HCT116 (cell line): Measurements from ENCODE around the gene KRT7. TPM values are rescaled to one million over a fixed set of nuclear protein-coding genes. Genes with fewer than 3 reads are reported as not detected.

Experiments used
- ATAC-seq: fragments of 200-7000 bp; cut with Tn5 transposase; 2 replicates; pipeline ENCODE4 v1.9.1; 2020; ENCODE audit warnings: mild to moderate bottlenecking, moderate library complexity
- BruUV-seq: library from RNA; stranded (reverse); fragments of 400-500 nt; replicated peaks from 2 replicates; lab custom pipeline; 2021; lab: Mats Ljungman, UMichigan
- CTCF ChIA-PET: fragments of 300-600 bp; sonication (Branson Sonifier 250); formaldehyde crosslinking; loops from one replicate; lab custom pipeline; 2021; ENCODE audit warnings: antibody characterized with exemption; lab: Charles Lee
- POLR2A ChIA-PET: fragments of 300-600, 350-600 bp; sonication (Branson Sonifier 250); formaldehyde crosslinking; loops from one replicate; lab custom pipeline; 2021; ENCODE audit warnings: antibody characterized with exemption; lab: Charles Lee
- RAD21 ChIA-PET, 2 experiments: fragments of 300-600 bp; sonication (Branson Sonifier 250); formaldehyde crosslinking; loops; one replicate each; lab custom pipeline; 2023; ENCODE audit warnings: low total read pairs in 2 of 2; ENCODE audit not compliant: uncharacterized antibody in 2 of 2, unreplicated experiment in 2 of 2, low non-redundant PET in 1 of 2; lab: Charles Lee
- DNase-seq: peaks from one replicate; pipeline ENCODE4 v3.0.0-alpha.2; 2010; ENCODE audit warnings: low read depth, low spot score
- H2AFZ ChIP-seq: fragments of 200-600 bp; shearing (Covaris generic), sonication (generic); 2 replicates; pipeline ENCODE4 v1.6.1; 2017; ENCODE audit warnings: low read depth, mixed run types, mixed read lengths, antibody characterized with exemption, low read length; ENCODE audit not compliant: poor library complexity, severe bottlenecking
- H3K27ac ChIP-seq: 2 replicates; pipeline ENCODE4 v1.5.1; 2012; ENCODE audit warnings: low read depth, low read length
- H3K27me3 ChIP-seq: fragments of 200-600 bp; sonication (generic); 2 replicates; pipeline ENCODE4 v1.6.1; 2016; ENCODE audit warnings: mixed run types, low read length, mixed read lengths; ENCODE audit not compliant: insufficient read depth
- H3K36me3 ChIP-seq, 2 experiments: fragments of 200-500 bp in 1 of 2; fragments of 200-600 bp in 1 of 2; sonication (Bioruptor generic) in 1 of 2; sonication (generic) in 1 of 2; 2 replicates each; pipeline versions ENCODE4 v1.5.1 to v1.6.1; 2014 to 2016; ENCODE audit warnings: low read length in 2 of 2, inconsistent platforms in 1 of 2, mixed read lengths in 1 of 2, mixed run types in 1 of 2; ENCODE audit not compliant: insufficient read depth in 2 of 2, control insufficient read depth in 1 of 2
- H3K4me1 ChIP-seq, 2 experiments: fragments of 200-600 bp in 1 of 2; sonication (generic) in 1 of 2; 2 replicates each; pipeline versions ENCODE4 v1.5.1 to v1.6.1; 2012 to 2017; ENCODE audit warnings: low read length in 2 of 2, inconsistent platforms in 1 of 2, mild to moderate bottlenecking in 1 of 2, mixed read lengths in 1 of 2, mixed run types in 1 of 2, moderate library complexity in 1 of 2; ENCODE audit not compliant: insufficient read depth in 2 of 2, control insufficient read depth in 1 of 2
- H3K4me2 ChIP-seq: fragments of 200-600 bp; sonication (generic); 2 replicates; pipeline ENCODE4 v1.6.1; 2017; ENCODE audit warnings: mixed run types, low read length, mixed read lengths
- H3K4me3 ChIP-seq, 2 experiments: fragments of 200-600 bp in 1 of 2; sonication (generic) in 1 of 2; replicated peaks in 1 of 2; 2 replicates each; pipeline ENCODE4 v1.5.1; 2011 to 2016; ENCODE audit warnings: low read length in 2 of 2, control low read depth in 1 of 2, low read depth in 1 of 2, mild to moderate bottlenecking in 1 of 2, mixed read lengths in 1 of 2, mixed run types in 1 of 2
- H3K79me2 ChIP-seq: fragments of 200-600 bp; sonication (generic); 2 replicates; pipeline ENCODE4 v1.6.1; 2017; ENCODE audit warnings: mild to moderate bottlenecking, mixed run types, low read length, moderate library complexity, mixed read lengths; ENCODE audit not compliant: insufficient read depth
- H3K9ac ChIP-seq: fragments of 200-600 bp; sonication (generic); 2 replicates; pipeline ENCODE4 v1.6.1; 2016; ENCODE audit warnings: low read length, mixed read lengths
- H3K9me2 ChIP-seq: fragments of 200-600 bp; sonication (generic), shearing (Covaris generic); 2 replicates; pipeline ENCODE4 v1.6.1; 2017; ENCODE audit warnings: mixed run types, mild to moderate bottlenecking, moderate library complexity; ENCODE audit not compliant: insufficient read depth
- H3K9me3 ChIP-seq, 2 experiments: fragments of 200-500 bp in 1 of 2; fragments of 200-600 bp in 1 of 2; sonication (Bioruptor generic) in 1 of 2; sonication (generic) in 1 of 2; 2 replicates each; pipeline ENCODE4 v1.6.1; 2014 to 2017; ENCODE audit warnings: low read length in 2 of 2, mixed read lengths in 2 of 2, inconsistent platforms in 1 of 2, low read depth in 1 of 2, mild to moderate bottlenecking in 1 of 2, mixed run types in 1 of 2, moderate library complexity in 1 of 2; ENCODE audit not compliant: control insufficient read depth in 1 of 2, insufficient read depth in 1 of 2
- H4K20me1 ChIP-seq: fragments of 200-600 bp; sonication (generic), shearing (Covaris generic); 2 replicates; pipeline ENCODE4 v1.6.1; 2017; ENCODE audit warnings: mixed run types, mild to moderate bottlenecking, moderate library complexity; ENCODE audit not compliant: insufficient read depth
- EGR1 ChIP-seq: IDR thresholded peaks from 2 replicates; pipeline ENCODE4 v1.6.1; 2012; ENCODE audit warnings: low read depth
- FOSL1 ChIP-seq: IDR thresholded peaks from 2 replicates; pipeline ENCODE4 v1.6.1; 2012; ENCODE audit warnings: low read depth
- JUND ChIP-seq: IDR thresholded peaks from 2 replicates; pipeline ENCODE4 v1.6.1; 2012
- POLR2A ChIP-seq: IDR thresholded peaks from 2 replicates; pipeline ENCODE4 v1.7.0; 2011; ENCODE audit warnings: borderline replicate concordance; ENCODE audit not compliant: insufficient read depth, insufficient read length; ENCODE audit errors: extremely low read depth
- POLR2AphosphoS5 ChIP-seq: IDR thresholded peaks from 2 replicates; pipeline ENCODE4 v1.6.1; 2011; ENCODE audit warnings: mild to moderate bottlenecking, low read depth, low read length, moderate library complexity
- SIN3A ChIP-seq: IDR thresholded peaks from 2 replicates; pipeline ENCODE4 v1.6.1; 2012; ENCODE audit warnings: low read depth
- SRF ChIP-seq: IDR thresholded peaks from 2 replicates; pipeline ENCODE4 v1.6.1; 2012; ENCODE audit warnings: low read depth
- TCF7L2 ChIP-seq: IDR thresholded peaks from 2 replicates; pipeline ENCODE4 v1.7.0; 2011; ENCODE audit warnings: borderline replicate concordance, inconsistent platforms; ENCODE audit not compliant: insufficient read depth, insufficient read length; ENCODE audit errors: extremely low read depth
- YY1 ChIP-seq: IDR thresholded peaks from 2 replicates; pipeline ENCODE4 v1.6.1; 2011; ENCODE audit warnings: low read length, low read depth, moderate library complexity, mild to moderate bottlenecking; ENCODE audit not compliant: insufficient replicate concordance; ENCODE audit errors: extremely low read depth
- ZNF274 ChIP-seq: fragments of 200-500 bp; sonication (Bioruptor generic); IDR thresholded peaks from 2 replicates; pipeline ENCODE4 v1.6.1; 2014; ENCODE audit warnings: mild to moderate bottlenecking, low read depth, low read length, inconsistent platforms
- intact Hi-C: fragments of 100-400 bp; cut with micrococcal nuclease; formaldehyde crosslinking; loops from 2 replicates; pipeline ENCODE4 v1.10.0; 2022
- total RNA-seq: library from RNA; stranded (reverse); gene quantifications from one replicate; pipeline ENCODE4 v1.2.1, GENCODE V29; 2021; ENCODE audit not compliant: unreplicated experiment
- TF ChIP-seq, protein P1 (sequence below): IDR thresholded peaks from 2 replicates; pipeline ENCODE4 v1.6.1; 2012; ENCODE audit warnings: low read depth
- TF ChIP-seq, protein P2 (sequence below): IDR thresholded peaks from 2 replicates; pipeline ENCODE4 v1.6.1; 2012

Gene KRT7
- total RNA-seq, 1 experiment from 2014 or later = 72.6 TPM

DNA sequence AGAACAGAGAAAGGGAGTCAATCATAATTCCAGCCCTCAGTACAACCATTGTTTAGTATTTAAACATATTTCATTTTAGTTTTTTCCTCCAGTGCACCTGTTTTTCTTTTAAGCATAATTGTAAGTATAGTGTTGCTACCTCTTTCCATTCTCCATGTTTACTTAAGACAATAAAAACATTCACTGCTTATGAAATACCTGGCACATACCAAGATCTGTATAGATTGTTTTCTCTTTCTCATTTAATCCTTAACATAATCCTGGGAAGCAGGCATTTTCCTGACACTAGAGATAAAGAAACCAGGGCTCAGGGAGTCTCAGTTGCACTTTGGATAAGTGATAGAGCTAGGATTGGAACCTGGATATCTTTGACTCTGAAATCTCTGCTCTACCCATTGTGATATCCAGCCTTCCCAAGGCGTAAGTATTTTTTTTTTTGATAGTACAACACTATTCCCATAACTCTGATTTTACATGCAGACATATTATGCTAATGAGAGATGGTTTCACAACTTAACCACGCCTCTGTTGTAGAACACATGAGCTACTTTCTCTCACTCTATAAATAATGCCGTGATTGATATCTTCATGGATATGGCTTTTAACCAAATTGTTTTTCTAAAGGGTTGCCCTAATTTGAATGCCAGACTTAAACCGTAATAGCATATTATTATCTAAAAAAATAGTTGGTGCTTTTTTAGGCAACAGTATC lies 11.8 kb upstream of the KRT7 start:
- Histone ChIP-seq H3K36me3 (no peaks in the 10 kb centered on the region), H3K4me3 (no peak overlapping the region), H3K27ac (no peak overlapping the region), H3K79me2 (no peaks in the 10 kb centered on the region), H3K27me3 (no peaks in the 10 kb centered on the region), H3K9me3 (no peaks in the 10 kb centered on the region), H3K4me2 (peak overlapping the region; percentile 69), H2AFZ (no peak overlapping the region), H3K4me1 (peaks cover 27 to 86% of the 10 kb centered on the region in 2 experiments), H3K9ac (no peak overlapping the region), H3K9me2 (no peaks in the 10 kb centered on the region), H4K20me1 (no peaks in the 10 kb centered on the region)
- no peak for DNase-seq
- BruUV-seq = no TSS peak
- CTCF ChIA-PET = interaction anchor here (0.7 to 3.2 kb wide), 27 partner anchors 8 to 760 kb away, joined by 3 to 35 read pairs (median 4); no protein-coding TSS in a partner anchor
- POLR2A ChIA-PET = interaction anchor here (0.8 to 1.9 kb wide), 6 partner anchors 14 to 106 kb away, joined by 3 to 6 read pairs (median 4); no protein-coding TSS in a partner anchor
- TF ChIP-seq ZNF274 (no peak), POLR2A (no peak), SRF (no peak), EGR1 (no peak), POLR2AphosphoS5 (no peak), JUND (no peak), SIN3A (no peak), YY1 (no peak), TCF7L2 (no peak), FOSL1 (no peak)
- TF ChIP-seq, protein P1, sequence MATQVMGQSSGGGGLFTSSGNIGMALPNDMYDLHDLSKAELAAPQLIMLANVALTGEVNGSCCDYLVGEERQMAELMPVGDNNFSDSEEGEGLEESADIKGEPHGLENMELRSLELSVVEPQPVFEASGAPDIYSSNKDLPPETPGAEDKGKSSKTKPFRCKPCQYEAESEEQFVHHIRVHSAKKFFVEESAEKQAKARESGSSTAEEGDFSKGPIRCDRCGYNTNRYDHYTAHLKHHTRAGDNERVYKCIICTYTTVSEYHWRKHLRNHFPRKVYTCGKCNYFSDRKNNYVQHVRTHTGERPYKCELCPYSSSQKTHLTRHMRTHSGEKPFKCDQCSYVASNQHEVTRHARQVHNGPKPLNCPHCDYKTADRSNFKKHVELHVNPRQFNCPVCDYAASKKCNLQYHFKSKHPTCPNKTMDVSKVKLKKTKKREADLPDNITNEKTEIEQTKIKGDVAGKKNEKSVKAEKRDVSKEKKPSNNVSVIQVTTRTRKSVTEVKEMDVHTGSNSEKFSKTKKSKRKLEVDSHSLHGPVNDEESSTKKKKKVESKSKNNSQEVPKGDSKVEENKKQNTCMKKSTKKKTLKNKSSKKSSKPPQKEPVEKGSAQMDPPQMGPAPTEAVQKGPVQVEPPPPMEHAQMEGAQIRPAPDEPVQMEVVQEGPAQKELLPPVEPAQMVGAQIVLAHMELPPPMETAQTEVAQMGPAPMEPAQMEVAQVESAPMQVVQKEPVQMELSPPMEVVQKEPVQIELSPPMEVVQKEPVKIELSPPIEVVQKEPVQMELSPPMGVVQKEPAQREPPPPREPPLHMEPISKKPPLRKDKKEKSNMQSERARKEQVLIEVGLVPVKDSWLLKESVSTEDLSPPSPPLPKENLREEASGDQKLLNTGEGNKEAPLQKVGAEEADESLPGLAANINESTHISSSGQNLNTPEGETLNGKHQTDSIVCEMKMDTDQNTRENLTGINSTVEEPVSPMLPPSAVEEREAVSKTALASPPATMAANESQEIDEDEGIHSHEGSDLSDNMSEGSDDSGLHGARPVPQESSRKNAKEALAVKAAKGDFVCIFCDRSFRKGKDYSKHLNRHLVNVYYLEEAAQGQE = no peak
- TF ChIP-seq, protein P2, sequence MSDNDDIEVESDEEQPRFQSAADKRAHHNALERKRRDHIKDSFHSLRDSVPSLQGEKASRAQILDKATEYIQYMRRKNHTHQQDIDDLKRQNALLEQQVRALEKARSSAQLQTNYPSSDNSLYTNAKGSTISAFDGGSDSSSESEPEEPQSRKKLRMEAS = no peak
- no peak for ATAC-seq
- intact Hi-C loops = no loop called here
- RAD21 ChIA-PET = interaction anchor here in 1 of 2 experiments (0.9 to 1.2 kb wide), 2 partner anchors 58 to 107 kb away, joined by 5 to 6 read pairs; no protein-coding TSS in a partner anchor
